K562 (cell line): ENCODE data around the gene RNASEH2A. TPM values are rescaled to one million over a fixed set of nuclear protein-coding genes. Genes with fewer than 3 reads are reported as not detected.

Experiments used
- ATF4 ChIP-seq: fragments of 450-650 bp; formaldehyde crosslinking; IDR thresholded peaks from 2 replicates; pipeline ENCODE4 v1.4.0; 2022; ENCODE audit warnings: mild to moderate bottlenecking, moderate library complexity
- CAMTA2 ChIP-seq: fragments of 250-450 bp; sonication (Bioruptor Pico); conservative IDR thresholded peaks from 2 replicates; pipeline ENCODE4 v1.5.1; 2022
- CREB1 ChIP-seq, 2 experiments: sonication (generic) in 1 of 2; formaldehyde crosslinking in 1 of 2; IDR thresholded peaks; 2 replicates each; pipeline versions ENCODE4 v1.6.1 to v1.8.0; 2012 to 2022; ENCODE audit warnings: inconsistent platforms in 1 of 2, mild to moderate bottlenecking in 1 of 2, missing genetic modification reagents in 1 of 2, moderate library complexity in 1 of 2
- DNMT1 ChIP-seq: fragments of 450-650 bp; IDR thresholded peaks from 2 replicates; pipeline ENCODE4 v1.6.1; 2016; ENCODE audit warnings: antibody characterized with exemption, mild to moderate bottlenecking
- ELF2 ChIP-seq: fragments of 250-450 bp; sonication (Bioruptor Pico); IDR thresholded peaks from 2 replicates; pipeline ENCODE4 v1.5.0; 2021; ENCODE audit warnings: mild to moderate bottlenecking
- HMGXB4 ChIP-seq: sonication (generic); formaldehyde crosslinking; IDR thresholded peaks from 2 replicates; pipeline ENCODE4 v1.8.1; 2023; ENCODE audit warnings: mild to moderate bottlenecking, missing genetic modification reagents
- ID3 ChIP-seq, 2 experiments: fragments of 250-450 bp in 1 of 2; fragments of 450-650 bp in 1 of 2; sonication (Bioruptor Pico) in 1 of 2; IDR thresholded peaks; 2 replicates each; pipeline versions ENCODE4 v1.6.1 to v1.8.0; 2016 to 2021; ENCODE audit warnings: mild to moderate bottlenecking in 2 of 2, moderate library complexity in 2 of 2, missing compliant biosample characterization in 1 of 2, missing genetic modification characterization in 1 of 2
- NR2F6 ChIP-seq: fragments of 450-650 bp; formaldehyde crosslinking; IDR thresholded peaks from 2 replicates; pipeline ENCODE4 v1.4.0; 2020; ENCODE audit warnings: mild to moderate bottlenecking
- ZBTB34 ChIP-seq: fragments of 250-450 bp; sonication (Bioruptor Pico); IDR thresholded peaks from 2 replicates; pipeline ENCODE4 v1.8.0; 2021; ENCODE audit warnings: mild to moderate bottlenecking, moderate library complexity
- ZBTB43 ChIP-seq: sonication (generic); formaldehyde crosslinking; IDR thresholded peaks from 2 replicates; pipeline ENCODE4 v1.8.0; 2023; ENCODE audit warnings: mild to moderate bottlenecking, missing genetic modification reagents
- ZNF143 ChIP-seq: sonication (generic); formaldehyde crosslinking; IDR thresholded peaks from 2 replicates; pipeline ENCODE4 v1.9.0; 2022; ENCODE audit warnings: mild to moderate bottlenecking, missing genetic modification reagents
- ZNF778 ChIP-seq: fragments of 450-650 bp; formaldehyde crosslinking; IDR thresholded peaks from 2 replicates; pipeline ENCODE4 v1.4.0; 2020; ENCODE audit warnings: mild to moderate bottlenecking, moderate library complexity
- polyA plus RNA-seq, 8 experiments: library from polyadenylated mRNA; depleted of rRNA in 4 of 8; stranded (reverse) in 5 of 8; unstranded in 3 of 8; fragments of >200 nt; fragmentation: Nextera tagmentation in 2 of 8; fragmentation: Illumina TruSeq in 1 of 8; extraction: Ambion mirVana in 2 of 8; extraction: Trizol in 1 of 8; gene quantifications; 2 replicates each; pipeline versions ENCODE4 v1.2.1 to v1.2.3, GENCODE V29; 2011 to 2014; ENCODE audit warnings: inconsistent platforms in 1 of 8, missing spikeins in 1 of 8
- total RNA-seq, 7 experiments: library from RNA; depleted of rRNA in 6 of 7; stranded (reverse); fragments of >200 nt in 6 of 7; fragmentation: Illumina TruSeq in 2 of 7; extraction: Trizol in 2 of 7; gene quantifications; 2 replicates each; pipeline versions ENCODE4 v1.2.1 to v1.2.3, GENCODE V29; 2011 to 2021; ENCODE audit warnings: low replicate concordance in 1 of 7

Gene RNASEH2A
- total and polyA plus RNA-seq, 9 of the 15 experiments (the other 6 are each of a cell fraction or from before 2014, with no cell fraction given), result 22.3 to 78.0 (median 61.7) TPM

GRCh38 chr19:12793290-12794195, 12.8 kb upstream of the RNASEH2A start (continued):
- TF ChIP-seq ZBTB43 (no peak), CREB1 (IDR thresholded peaks at IDR 0.05) (peak; percentile 86), CREB1 (CRISPR knock-in tag; IDR thresholded peaks at IDR 0.05) (peak; percentile 88), ZBTB34 (CRISPR knock-in tag) (no peak), CAMTA2 (CRISPR knock-in tag) (no peak), ZNF143 (CRISPR knock-in tag) (no peak), NR2F6 (CRISPR knock-in tag) (0 out of 2 replicates have a peak, but pooled peaks have one; percentile 45), DNMT1 (no peak), ID3 (CRISPR knock-in tag; IDR thresholded peaks at IDR 0.05) (no peak), ID3 (tag; IDR thresholded peaks at IDR 0.05) (no peak; the same call in 1 of the 2 replicates), HMGXB4 (CRISPR knock-in tag) (no peak), ATF4 (0 out of 2 replicates have a peak, but pooled peaks have one; percentile 51), ZNF778 (CRISPR knock-in tag) (no peak), ELF2 (CRISPR knock-in tag) (peak; percentile 5; the same call in 1 of the 2 replicates)
